ENCODE results near the gene CYBB.

The CYBB gene
- 0 to 7.9 (median 0.17) reads per million in 3 donors for total RNA-seq

DNA sequence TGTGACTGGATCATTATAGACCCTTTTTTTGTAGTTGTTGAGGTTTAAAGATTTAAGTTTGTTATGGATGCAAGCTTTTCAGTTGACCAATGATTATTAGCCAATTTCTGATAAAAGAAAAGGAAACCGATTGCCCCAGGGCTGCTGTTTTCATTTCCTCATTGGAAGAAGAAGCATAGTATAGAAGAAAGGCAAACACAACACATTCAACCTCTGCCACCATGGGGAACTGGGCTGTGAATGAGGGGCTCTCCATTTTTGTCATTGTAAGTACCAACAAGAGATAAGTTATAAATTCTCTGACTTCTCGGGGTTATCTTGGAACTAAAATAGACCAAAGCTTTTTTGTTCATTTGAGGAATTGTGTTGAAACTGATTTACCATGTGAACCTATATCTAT lies at the start of gene CYBB:
Gene CYBB, plus strand, starts transcription at position 203 of the 400 bp plus-strand sequence. Its CDS starts 19 bp downstream, at position 222.
- H3K9me3 ChIP-seq (ENCODE audit: control insufficient read depth, low read length): no peaks in the 10 kb centered on the region
- DNase-seq: no peak
- no peaks in the 10 kb centered on the region for H3K27me3 ChIP-seq (replicated peaks; ENCODE audit: control insufficient read depth, insufficient read depth, low read length, poor library complexity, severe bottlenecking)
- peaks cover 3% of the 10 kb centered on the region for H3K4me1 ChIP-seq (ENCODE audit: control insufficient read depth, insufficient read depth, low read length, poor library complexity, severe bottlenecking)
- H3K36me3 ChIP-seq (ENCODE audit: control insufficient read depth, insufficient read depth, low read length): no peaks in the 10 kb centered on the region
- H3K4me3 ChIP-seq (ENCODE audit: insufficient read depth, low read depth, low read length, poor library complexity, severe bottlenecking): no peak within 1 kb of the TSS
- no peak within 1 kb of the TSS for H3K27ac ChIP-seq (ENCODE audit: insufficient read depth, low read length, poor library complexity, severe bottlenecking)

DNA sequence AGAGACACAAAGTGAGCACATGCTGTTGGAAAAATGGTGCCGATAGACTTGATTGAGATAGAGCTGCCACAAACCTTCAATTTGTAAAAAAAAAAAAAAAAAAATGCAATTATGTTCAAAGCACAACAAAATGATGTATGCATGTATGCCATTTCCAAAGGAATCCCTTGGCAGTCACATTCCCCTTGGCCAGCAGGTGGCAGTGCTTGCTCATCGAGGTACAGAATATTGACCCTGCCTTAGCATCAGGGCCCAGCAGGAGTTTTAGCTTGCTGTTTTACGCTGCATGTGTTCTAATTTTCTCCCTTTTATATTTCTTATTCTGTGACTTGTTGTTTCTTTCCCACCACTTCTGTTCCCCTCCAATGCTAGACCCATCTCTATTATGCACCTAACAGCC lies 34.5 kb upstream of the CYBB start:
- H3K9me3 ChIP-seq (ENCODE audit: control insufficient read depth, low read length): no peaks in the 10 kb centered on the region
- no peak overlapping the region for H3K4me3 ChIP-seq (ENCODE audit: insufficient read depth, low read depth, low read length, poor library complexity, severe bottlenecking)
- DNase-seq: peak; percentile 49 to 65 (median 55)
- no peak overlapping the region for H3K27ac ChIP-seq (ENCODE audit: insufficient read depth, low read length, poor library complexity, severe bottlenecking)
- H3K36me3 ChIP-seq (ENCODE audit: control insufficient read depth, insufficient read depth, low read length): no peaks in the 10 kb centered on the region
- no peaks in the 10 kb centered on the region for H3K4me1 ChIP-seq (ENCODE audit: control insufficient read depth, insufficient read depth, low read length, poor library complexity, severe bottlenecking)
- H3K27me3 ChIP-seq (replicated peaks; ENCODE audit: control insufficient read depth, insufficient read depth, low read length, poor library complexity, severe bottlenecking): no peaks in the 10 kb centered on the region

DNA sequence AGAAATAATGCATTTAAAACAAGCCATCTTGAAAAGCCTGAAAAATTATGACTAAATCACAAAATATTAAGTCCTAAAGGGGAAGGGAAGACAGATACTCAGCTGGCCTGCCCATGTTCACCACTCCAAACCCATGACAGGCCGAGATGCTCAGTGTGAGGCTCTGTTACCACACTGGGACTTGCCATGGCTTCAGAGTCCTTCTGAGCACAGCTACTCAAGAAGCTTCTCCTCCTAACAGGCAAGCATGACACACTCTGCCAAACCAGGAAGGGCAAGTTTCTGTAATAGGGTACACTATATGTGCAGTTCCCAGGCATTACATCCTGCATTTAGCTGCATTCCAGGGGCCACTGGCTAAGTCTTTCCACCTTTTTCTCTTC lies 34.0 kb upstream of the CYBB start:
- Histone ChIP-seq H3K27me3 (replicated peaks; ENCODE audit: control insufficient read depth, insufficient read depth, low read length, poor library complexity, severe bottlenecking) (no peaks in the 10 kb centered on the region), H3K9me3 (ENCODE audit: control insufficient read depth, low read length) (no peaks in the 10 kb centered on the region), H3K27ac (ENCODE audit: insufficient read depth, low read length, poor library complexity, severe bottlenecking) (no peak overlapping the region), H3K4me1 (ENCODE audit: control insufficient read depth, insufficient read depth, low read length, poor library complexity, severe bottlenecking) (no peaks in the 10 kb centered on the region), H3K36me3 (ENCODE audit: control insufficient read depth, insufficient read depth, low read length) (no peaks in the 10 kb centered on the region), H3K4me3 (ENCODE audit: insufficient read depth, low read depth, low read length, poor library complexity, severe bottlenecking) (no peak overlapping the region)
- no peak for DNase-seq

DNA sequence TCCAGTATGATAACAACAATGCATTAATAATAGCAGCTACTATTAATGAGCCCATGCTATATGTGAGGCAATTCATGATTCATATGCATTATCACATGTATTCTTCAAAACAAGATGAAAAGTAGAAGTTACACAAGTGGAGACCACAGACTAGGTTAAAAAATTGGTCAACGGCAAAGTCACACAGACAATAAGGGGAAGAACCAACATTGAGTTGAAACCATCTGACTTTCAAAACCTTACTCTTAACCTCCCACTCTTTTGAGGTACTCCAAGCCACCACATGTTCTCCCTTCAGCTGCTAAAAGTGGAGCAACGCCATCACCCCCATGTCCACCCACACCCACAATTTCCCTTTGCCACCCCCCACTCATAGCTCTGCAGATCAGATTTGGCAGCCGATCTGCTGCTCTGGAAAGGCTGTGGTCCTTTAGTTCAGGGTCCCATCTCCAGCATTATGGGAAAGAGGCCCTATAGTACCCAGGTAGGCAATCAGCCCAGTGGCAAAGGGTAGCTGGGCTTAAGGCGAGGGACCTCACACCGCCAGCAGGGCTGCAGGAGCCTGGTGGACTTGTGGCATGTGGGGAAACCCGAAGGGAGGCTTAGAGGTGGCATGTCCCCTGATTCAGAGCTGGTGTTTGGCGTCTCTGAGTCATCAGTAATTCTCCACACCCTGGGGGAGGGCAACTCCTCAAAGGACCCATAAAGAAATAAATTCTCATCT lies 33.5 kb upstream of the CYBB start:
- Histone ChIP-seq H3K4me1 (ENCODE audit: control insufficient read depth, insufficient read depth, low read length, poor library complexity, severe bottlenecking) (no peaks in the 10 kb centered on the region), H3K9me3 (ENCODE audit: control insufficient read depth, low read length) (no peaks in the 10 kb centered on the region), H3K27ac (ENCODE audit: insufficient read depth, low read length, poor library complexity, severe bottlenecking) (no peak overlapping the region), H3K27me3 (replicated peaks; ENCODE audit: control insufficient read depth, insufficient read depth, low read length, poor library complexity, severe bottlenecking) (no peaks in the 10 kb centered on the region), H3K4me3 (ENCODE audit: insufficient read depth, low read depth, low read length, poor library complexity, severe bottlenecking) (no peak overlapping the region), H3K36me3 (ENCODE audit: control insufficient read depth, insufficient read depth, low read length) (no peaks in the 10 kb centered on the region)
- DNase-seq: no peak

DNA sequence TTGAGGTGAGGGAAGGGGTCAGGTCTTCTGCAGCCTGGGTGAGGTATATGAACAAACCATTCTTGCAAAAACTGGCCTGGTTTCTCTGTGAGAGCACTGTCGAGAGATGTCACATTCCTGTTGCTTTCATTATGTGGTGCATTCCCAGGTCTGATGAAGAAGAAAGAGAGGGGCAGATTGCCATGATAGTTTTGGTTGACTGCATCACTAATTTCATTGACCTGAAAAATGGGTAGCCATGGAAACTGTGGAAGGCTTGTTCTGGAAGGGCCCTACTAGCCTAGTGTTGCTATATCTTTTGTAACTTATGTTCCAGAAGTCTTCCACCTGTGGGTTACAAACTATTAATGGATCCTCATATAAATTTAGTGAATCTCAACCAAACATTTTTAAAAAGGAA lies 32.9 kb upstream of the CYBB start:
- H3K27ac ChIP-seq (ENCODE audit: insufficient read depth, low read length, poor library complexity, severe bottlenecking): no peak overlapping the region
- H3K9me3 ChIP-seq (ENCODE audit: control insufficient read depth, low read length): no peaks in the 10 kb centered on the region
- no peaks in the 10 kb centered on the region for H3K4me1 ChIP-seq (ENCODE audit: control insufficient read depth, insufficient read depth, low read length, poor library complexity, severe bottlenecking)
- no peak for DNase-seq
- H3K36me3 ChIP-seq (ENCODE audit: control insufficient read depth, insufficient read depth, low read length): no peaks in the 10 kb centered on the region
- no peak overlapping the region for H3K4me3 ChIP-seq (ENCODE audit: insufficient read depth, low read depth, low read length, poor library complexity, severe bottlenecking)
- no peaks in the 10 kb centered on the region for H3K27me3 ChIP-seq (replicated peaks; ENCODE audit: control insufficient read depth, insufficient read depth, low read length, poor library complexity, severe bottlenecking)

DNA sequence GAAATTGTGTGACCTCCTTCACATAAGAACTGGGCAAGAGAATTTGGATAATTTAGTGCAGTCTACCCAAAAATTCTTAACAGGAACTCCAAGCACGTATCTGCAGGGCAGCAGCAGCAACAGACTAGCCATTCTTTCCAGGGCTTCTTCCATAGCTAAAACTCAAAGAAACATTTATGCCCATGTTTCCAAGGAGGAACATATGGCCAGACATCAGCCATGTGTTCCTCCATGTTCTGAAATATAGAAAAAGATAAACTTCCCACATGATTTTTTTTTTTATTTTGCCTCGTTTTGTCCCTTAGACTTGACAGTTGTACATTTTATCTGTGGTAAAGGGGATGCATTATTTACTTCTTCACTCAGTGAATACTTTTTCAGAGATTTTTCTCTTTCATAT lies 27.6 kb upstream of the CYBB start:
- H3K27ac ChIP-seq (ENCODE audit: insufficient read depth, low read length, poor library complexity, severe bottlenecking): no peak overlapping the region
- no peaks in the 10 kb centered on the region for H3K27me3 ChIP-seq (replicated peaks; ENCODE audit: control insufficient read depth, insufficient read depth, low read length, poor library complexity, severe bottlenecking)
- H3K36me3 ChIP-seq (ENCODE audit: control insufficient read depth, insufficient read depth, low read length): no peaks in the 10 kb centered on the region
- DNase-seq: no peak
- peaks cover 23% of the 10 kb centered on the region for H3K4me1 ChIP-seq (ENCODE audit: control insufficient read depth, insufficient read depth, low read length, poor library complexity, severe bottlenecking)
- no peak overlapping the region for H3K4me3 ChIP-seq (ENCODE audit: insufficient read depth, low read depth, low read length, poor library complexity, severe bottlenecking)
- no peaks in the 10 kb centered on the region for H3K9me3 ChIP-seq (ENCODE audit: control insufficient read depth, low read length)

DNA sequence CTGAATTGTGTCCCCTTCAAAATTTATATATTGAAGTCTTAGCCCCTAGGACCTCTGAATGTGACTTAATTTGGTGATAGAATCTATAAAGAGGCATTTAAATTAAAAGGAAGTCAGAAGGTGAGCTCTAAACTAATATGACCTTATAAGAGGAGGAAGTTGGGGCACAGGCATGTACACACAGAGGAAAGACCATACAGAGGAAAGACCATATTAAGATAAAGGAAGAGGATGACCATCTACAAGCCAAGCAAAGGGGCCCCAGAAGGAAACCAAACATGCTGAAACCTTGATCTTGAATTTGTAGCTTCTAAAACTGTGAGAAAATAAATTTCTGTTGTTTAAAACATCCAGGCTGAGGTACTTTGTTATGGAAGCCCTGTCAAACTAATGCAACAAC lies 26.9 kb upstream of the CYBB start:
- peaks cover 23% of the 10 kb centered on the region for H3K4me1 ChIP-seq (ENCODE audit: control insufficient read depth, insufficient read depth, low read length, poor library complexity, severe bottlenecking)
- no peaks in the 10 kb centered on the region for H3K27me3 ChIP-seq (replicated peaks; ENCODE audit: control insufficient read depth, insufficient read depth, low read length, poor library complexity, severe bottlenecking)
- no peak for DNase-seq
- no peak overlapping the region for H3K4me3 ChIP-seq (ENCODE audit: insufficient read depth, low read depth, low read length, poor library complexity, severe bottlenecking)
- no peaks in the 10 kb centered on the region for H3K36me3 ChIP-seq (ENCODE audit: control insufficient read depth, insufficient read depth, low read length)
- no peaks in the 10 kb centered on the region for H3K9me3 ChIP-seq (ENCODE audit: control insufficient read depth, low read length)
- no peak overlapping the region for H3K27ac ChIP-seq (ENCODE audit: insufficient read depth, low read length, poor library complexity, severe bottlenecking)

DNA sequence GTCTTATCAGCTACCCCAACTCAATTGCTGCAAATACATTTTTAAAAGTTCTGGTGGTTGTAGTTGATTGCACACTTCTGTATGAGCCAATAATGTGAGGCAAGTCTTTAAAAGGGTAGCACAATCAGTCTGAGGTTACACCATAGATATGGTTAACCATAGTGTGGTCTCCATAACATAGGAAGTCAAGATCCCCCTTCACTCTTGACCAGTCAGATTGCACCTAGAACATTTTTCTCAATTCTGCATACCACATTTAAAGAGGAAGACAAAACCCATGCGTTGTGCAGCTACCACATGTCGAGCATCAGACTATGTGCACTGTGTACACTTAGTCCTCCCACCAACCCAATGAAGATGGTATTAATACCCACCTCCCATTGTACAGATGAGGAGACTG lies 26.5 kb upstream of the CYBB start:
- H3K4me3 ChIP-seq (ENCODE audit: insufficient read depth, low read depth, low read length, poor library complexity, severe bottlenecking): no peak overlapping the region
- DNase-seq: no peak
- peaks cover 23% of the 10 kb centered on the region for H3K4me1 ChIP-seq (ENCODE audit: control insufficient read depth, insufficient read depth, low read length, poor library complexity, severe bottlenecking)
- H3K9me3 ChIP-seq (ENCODE audit: control insufficient read depth, low read length): no peaks in the 10 kb centered on the region
- no peak overlapping the region for H3K27ac ChIP-seq (ENCODE audit: insufficient read depth, low read length, poor library complexity, severe bottlenecking)
- H3K36me3 ChIP-seq (ENCODE audit: control insufficient read depth, insufficient read depth, low read length): no peaks in the 10 kb centered on the region
- no peaks in the 10 kb centered on the region for H3K27me3 ChIP-seq (replicated peaks; ENCODE audit: control insufficient read depth, insufficient read depth, low read length, poor library complexity, severe bottlenecking)

DNA sequence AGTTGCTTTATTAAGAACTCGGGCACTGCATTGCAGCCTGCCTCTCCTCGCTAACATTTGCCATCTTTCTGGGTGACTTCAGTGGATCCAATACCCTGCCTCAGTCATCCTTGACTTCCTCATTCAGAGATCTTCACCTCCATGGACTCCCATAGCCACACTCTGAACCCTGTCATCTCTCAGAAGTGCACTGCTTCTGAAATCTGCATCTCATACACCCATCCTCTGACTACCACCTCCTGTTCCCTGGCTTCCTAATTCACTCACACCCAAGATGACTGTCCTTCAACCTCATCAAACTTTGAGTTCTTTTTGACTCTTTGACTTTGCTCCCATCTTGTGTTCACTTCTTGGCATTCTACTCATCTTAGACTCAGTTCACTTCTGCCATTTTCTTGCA lies 25.3 kb upstream of the CYBB start:
- Histone ChIP-seq H3K4me3 (ENCODE audit: insufficient read depth, low read depth, low read length, poor library complexity, severe bottlenecking) (no peak overlapping the region), H3K4me1 (ENCODE audit: control insufficient read depth, insufficient read depth, low read length, poor library complexity, severe bottlenecking) (peaks cover 23% of the 10 kb centered on the region)

DNA sequence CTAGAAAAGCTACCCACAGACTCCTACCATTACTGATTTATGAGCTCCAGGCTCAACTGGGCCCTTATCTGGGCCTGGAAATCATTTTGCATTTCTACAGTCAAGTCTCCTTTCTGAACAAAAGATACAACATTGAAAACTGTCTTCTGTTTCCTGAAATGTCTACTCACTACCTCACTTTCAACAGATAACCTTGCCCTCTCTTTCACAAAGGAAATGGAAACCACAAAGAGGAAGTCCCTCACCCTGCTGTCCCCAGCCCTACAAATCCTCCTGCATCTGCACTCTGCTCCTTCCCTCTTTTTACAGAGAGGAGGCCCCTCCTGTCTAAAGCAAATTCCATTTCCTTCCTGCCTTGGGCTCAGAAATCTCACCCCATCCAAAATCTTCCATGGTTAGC lies 24.8 kb upstream of the CYBB start:
- H3K4me3 ChIP-seq (ENCODE audit: insufficient read depth, low read depth, low read length, poor library complexity, severe bottlenecking): no peak overlapping the region
- no peaks in the 10 kb centered on the region for H3K9me3 ChIP-seq (ENCODE audit: control insufficient read depth, low read length)
- H3K27ac ChIP-seq (ENCODE audit: insufficient read depth, low read length, poor library complexity, severe bottlenecking): no peak overlapping the region
- no peaks in the 10 kb centered on the region for H3K27me3 ChIP-seq (replicated peaks; ENCODE audit: control insufficient read depth, insufficient read depth, low read length, poor library complexity, severe bottlenecking)
- DNase-seq: peak in 2 of 3 donors; percentile 0 to 3
- H3K36me3 ChIP-seq (ENCODE audit: control insufficient read depth, insufficient read depth, low read length): no peaks in the 10 kb centered on the region
- H3K4me1 ChIP-seq (ENCODE audit: control insufficient read depth, insufficient read depth, low read length, poor library complexity, severe bottlenecking): peaks cover 23% of the 10 kb centered on the region

More for the DNA sequence above, 25.3 kb upstream of the CYBB start:
- Histone ChIP-seq H3K27ac (ENCODE audit: insufficient read depth, low read length, poor library complexity, severe bottlenecking) (no peak overlapping the region), H3K27me3 (replicated peaks; ENCODE audit: control insufficient read depth, insufficient read depth, low read length, poor library complexity, severe bottlenecking) (no peaks in the 10 kb centered on the region), H3K9me3 (ENCODE audit: control insufficient read depth, low read length) (no peaks in the 10 kb centered on the region), H3K36me3 (ENCODE audit: control insufficient read depth, insufficient read depth, low read length) (no peaks in the 10 kb centered on the region)
- no peak for DNase-seq
